T-helper 2 cell (primary cell): ENCODE measurements around the gene TRIM14.
"Not testable (repeated sequence)": the region's sequence is repeated elsewhere in the genome, so short reads cannot be mapped to it uniquely, and the experiment has no call there.

Experiments used
- DNase-seq, 5 experiments: peaks; one replicate each; pipeline versions ENCODE4 v3.0.0 to v3.0.0-alpha.2; 2012 to 2022

TRIM14 gene

DNA sequence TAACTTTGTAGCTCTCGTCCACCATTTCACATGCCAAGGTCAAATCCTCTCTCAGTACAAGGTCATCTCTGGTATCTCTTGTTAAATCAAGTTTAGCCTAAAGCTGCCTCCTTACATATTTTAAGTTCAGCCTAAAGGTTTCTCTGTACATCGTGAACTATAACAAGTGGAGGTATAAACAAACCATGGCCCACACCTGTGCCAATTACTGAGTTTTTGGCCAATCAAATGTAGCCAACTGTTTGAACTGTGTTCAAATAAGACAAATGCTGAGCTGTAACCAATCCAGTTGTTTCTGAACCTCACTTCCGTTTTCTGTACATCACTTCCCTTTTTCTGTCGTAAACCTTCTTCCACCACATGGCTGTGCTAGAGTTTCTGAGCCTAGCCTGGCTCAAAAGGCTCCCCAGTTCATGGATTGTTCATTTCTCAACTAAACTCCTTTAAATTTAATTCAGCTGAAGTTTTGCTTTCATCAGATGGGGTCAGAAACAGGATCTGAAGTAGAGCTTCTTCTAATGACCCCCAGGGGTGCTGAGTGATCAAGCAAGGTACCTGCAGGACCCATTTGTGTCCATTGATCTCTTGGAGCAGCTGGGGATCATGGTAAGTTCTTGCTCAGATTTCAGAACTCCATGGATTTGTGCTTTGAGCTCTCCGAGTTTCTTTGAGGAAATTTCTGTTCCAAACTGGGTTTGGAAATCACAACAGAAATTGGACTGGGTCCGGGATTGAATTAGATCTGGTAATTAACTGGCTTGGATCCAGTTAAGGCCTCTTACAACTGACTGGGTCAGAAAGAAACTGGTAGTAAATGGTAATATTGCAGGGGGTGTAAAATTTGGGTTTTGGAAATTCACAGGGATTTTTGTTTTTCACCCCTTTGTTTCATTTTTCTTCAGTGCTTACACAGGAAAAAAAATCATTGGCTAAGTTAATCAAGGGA, 73.5 kb downstream of the TRIM14 start:
- DNase-seq = peak in 2 of 5 experiments; percentile 57 to 85

DNA sequence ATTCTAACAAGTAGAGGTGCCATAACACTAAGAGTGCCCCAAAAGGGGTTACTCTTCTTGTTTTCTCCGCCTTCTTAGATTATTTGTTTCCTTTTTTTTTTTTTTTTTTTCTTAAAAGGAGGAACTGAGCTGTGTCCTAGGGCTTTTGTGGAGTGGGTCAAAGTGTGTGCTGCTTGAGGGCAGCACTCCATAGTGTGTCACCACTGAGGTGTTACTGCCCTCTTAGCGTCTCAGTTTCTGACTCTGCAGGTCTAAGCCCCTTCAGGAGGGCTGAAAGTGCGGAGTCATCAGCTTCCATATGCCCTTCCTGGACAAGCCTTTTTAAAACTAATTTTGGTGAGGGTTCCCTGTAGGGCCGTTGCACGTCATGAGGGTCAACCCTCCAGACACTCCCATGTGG, 75.1 kb downstream of the TRIM14 start:
- DNase-seq = no peak

DNA sequence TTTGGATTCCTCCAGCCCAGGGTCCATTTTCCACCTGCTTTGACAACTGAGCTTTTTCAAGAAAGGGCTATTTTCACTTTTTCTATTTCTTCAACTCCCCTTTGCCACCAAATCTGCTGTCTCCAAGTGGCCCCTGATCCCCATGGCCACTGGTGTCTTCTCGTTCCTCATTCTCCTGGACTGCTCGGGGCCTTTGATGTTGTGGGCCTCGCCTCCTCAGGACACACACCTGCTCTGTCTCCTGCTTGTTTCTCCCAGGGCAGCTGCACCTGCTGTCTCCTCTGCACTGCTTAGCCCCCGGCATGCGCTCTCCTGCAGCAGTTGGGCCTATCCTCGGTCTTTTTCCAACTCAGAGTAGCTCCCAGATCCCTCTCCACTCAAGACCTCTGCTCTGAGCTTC, 78.8 kb downstream of the TRIM14 start:
- no peak for DNase-seq

DNA sequence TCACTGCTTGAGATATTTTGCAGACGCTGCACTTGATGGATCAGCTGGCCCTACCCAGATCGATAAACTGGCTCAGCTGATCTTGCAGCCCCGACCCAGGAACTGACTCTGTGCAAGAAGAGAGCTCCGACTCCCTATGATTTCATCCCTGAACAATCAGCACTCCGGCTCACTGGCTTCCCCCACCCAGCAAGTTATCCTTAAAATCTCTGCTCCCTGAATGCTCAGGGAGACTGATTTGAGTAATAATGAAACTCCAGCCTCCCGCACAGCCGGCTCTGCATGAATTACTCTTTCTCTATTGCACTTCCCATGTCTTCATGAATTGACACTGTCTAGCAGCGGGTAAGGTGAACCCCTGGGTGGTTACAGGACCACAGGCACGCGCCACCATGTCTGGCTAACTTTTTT, 79.4 kb downstream of the TRIM14 start:
- DNase-seq = peak in 1 of 5 experiments; percentile 27

DNA sequence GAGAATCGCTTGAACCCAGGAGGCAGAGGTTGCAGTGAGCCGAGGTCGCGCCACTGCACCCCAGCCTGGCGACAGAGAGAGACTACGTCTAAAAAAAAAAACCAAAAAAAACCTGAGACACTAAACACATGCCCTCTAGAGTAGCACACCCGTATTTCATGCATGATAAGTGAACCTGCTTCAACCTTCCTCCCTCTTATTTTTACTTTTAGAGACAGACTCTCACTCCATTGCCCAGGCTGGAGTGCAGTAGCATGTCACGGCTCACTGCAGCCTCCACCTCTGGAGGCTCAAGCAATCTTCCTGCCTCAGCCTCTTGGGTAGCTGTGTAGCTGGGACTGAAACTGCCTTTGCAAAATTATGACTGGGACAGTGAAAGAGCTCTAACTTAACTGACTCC, 80.1 kb downstream of the TRIM14 start:
- DNase-seq = peak in 1 of 5 experiments; percentile 22

DNA sequence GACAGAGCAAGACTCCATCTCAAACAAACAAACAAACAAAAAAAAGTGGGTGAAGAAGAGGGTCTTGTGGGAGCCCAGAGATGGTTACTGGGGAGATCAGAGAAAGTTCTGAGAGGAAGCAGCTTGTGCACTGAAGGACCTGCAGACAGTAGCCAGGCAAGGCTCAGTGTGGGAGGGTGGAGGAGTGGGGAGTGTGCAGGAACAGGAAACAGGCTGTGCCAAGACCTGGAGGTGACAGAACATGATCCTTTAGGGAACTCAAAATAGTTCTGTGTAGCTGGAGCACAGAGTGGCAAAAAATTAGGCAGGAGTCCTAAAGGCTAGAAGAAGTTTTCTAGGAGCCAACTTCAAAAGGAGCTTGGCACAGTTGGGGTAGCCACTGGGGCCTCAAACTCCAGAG, 81.7 kb downstream of the TRIM14 start:
- no peak for DNase-seq

DNA sequence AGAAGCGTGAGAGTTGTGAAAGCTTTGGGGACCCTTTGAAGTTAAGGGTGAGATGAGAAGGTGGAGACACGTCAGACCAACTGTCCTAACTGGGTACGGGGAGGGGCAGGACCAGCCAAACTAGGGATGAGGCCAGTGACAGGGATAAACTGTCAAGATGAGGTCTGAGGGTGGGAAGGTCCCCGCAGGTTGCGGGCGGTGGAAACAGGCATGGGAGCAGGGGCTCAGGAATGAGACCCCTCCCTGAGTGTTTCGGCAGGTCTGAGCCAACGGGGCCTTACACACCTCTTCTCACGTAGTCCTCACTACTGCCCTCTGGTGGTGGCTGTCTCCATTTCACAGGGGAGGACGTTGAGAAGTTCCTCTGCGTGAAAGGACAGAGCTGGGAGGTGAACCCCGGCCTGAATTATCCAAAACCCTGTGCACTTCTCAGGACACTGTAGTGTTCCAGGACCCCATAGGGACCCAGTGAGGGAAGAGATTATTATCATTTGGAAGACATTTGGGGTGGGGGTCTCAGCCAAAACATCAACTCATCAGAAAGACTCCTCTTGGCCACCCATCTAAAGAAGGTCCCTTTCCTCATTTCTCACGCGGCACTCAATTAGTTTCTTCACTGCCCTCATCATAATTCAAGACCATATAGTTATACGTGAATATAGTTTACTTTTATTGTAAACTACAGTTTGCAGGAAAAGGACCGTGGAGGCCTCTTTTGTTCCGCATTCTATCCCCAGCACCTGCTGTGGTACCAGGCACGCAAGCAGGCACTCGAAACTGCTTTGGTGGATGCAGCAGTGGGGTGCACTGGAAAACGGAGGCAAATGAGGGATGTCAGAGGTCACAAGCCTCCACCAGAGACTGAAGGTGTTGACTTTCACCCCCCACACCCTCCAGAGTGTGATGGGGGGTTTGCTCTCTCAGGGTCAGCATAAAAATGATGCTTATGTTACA, 84.2 kb downstream of the TRIM14 start:
- DNase-seq = peak; percentile 66 to 86 (median 84)

DNA sequence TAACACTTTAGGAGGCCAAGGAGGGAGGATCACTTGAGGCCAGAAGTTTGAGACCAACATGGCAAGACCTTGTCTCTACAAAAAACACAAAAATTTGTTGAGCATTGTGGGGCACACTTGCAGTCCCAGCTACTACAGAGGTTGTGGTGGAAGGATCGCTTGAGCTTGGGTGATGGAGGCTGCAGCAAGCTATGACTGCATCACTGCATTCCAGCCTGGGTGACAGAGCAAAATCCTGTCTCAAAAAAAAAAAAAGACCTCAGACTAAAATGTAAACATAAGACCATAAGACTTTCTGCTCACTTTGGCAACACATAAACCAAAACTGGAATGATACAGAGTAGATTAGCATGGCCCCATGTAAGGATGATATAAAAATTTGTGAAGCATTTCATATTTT, 87.1 kb downstream of the TRIM14 start:
- no peak for DNase-seq

DNA sequence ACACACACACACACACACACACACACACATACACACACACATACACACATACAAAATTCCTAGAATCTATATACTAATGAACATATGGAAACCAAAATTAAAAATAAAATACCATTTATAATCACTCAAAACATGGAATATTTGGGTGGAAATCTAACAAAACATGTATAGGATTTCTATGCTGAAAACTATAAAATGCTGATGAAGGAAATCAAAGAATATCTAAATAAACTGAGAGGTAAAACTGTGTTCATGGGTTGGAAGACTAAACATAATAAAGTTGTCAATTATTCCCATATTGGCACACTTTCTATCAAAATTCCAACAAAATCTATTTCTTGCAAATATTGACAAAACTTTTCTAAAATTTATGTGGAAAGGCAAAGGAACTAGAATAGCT, 87.9 kb downstream of the TRIM14 start:
- DNase-seq = no peak

DNA sequence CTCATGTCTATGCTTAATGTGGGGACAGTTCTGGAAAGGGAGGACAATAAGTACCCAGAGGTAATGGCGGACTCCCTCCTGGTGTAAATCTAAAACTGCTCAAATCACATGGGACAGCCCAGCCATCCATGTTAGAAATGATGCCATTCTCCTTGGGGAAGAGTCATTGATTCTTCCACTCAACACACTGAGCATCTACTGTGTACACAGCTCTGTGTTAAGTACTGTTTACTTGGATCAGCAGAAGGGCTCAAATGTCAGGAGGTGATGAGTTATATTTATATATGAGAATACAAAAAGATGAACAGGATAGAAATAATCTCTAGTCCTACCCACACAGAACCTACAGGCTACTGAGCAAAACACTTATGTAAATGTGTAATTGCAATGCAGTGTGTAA, 94.3 kb downstream of the TRIM14 start:
- no peak for DNase-seq

DNA sequence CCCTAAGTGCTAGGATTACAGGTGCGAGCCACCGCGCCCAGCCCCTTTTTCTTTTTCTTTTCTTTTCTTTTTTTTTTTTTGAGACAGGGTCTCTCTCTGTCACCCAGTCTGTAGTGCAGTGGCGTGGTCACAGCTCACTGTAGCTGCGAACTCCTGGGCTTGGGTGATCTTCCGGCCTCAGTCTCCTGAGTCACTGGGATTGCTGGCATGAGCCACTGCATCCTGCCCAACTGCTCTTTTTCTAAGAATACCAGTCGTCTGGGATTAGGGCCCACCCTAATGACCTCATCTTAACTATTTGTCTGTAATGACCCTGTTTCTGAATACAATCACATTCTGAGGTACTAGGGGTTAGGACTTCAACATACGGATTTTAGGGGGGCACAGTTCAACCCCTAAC, 96.6 kb downstream of the TRIM14 start:
- no peak for DNase-seq

DNA sequence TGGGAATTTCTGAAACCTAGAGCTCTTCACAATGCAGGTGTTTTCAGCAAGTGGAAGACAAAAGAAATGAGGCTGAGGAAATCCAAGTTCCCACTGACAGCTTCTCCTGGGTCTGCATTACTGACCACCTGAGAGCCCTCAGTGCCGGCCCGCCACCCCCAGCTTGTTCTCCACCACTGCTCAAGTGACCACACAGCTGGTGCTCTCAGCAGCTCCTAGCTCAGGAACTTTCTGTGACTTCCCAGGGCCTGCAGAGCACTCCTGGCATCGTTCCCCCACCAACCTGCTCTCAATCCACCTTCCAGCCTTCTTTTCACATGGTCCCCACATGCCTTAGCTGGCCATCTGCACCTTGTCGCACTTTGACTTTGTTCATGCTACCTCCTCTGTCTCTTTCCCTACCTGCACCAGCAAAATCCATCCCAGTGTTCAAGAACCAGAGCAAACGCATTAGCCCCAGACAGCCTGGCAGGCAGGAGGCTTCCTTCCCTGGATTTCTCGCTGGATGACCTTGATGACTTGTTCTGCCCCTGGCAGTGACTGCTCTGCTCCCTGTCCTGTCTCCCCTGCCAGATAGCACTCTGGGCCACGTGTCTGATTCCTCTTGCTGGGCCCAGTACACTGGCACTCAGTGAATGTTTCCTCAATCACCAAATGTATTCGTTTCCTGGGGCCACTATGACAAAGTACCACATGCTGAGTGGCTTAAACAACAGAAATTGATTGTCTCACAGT, 97.5 kb downstream of the TRIM14 start:
- no peak for DNase-seq

DNA sequence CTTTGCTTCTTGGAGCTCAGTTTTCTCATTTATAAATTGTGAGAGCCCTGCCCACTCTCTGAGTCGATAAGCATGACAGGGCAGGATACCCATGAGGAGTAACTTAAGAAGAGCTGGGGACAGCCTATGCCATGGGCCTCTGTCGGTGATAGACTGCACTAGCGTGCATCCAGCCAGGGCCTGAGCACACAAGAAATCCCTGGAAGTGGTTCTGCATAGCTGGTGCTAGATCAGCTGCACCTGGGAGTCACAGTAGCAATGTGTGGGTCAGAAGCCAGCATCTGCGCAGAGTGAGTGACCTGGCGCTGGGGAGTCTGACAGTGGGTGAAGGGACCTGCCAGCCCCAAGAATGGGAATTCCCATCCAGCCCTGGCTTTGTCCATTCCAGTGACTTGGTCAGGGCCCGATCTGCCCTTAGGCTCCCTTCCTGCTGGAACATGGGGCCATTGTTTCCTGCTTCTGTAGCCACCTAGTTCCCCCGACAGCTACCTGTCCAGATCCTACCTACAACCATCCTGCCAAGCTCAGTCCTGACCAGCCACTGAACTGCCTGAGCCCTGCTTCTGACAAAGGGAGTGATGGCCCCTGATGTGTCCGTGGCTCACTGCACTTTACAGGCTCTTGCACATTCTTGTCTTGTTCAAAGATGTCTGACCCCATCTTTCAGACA, 98.4 kb downstream of the TRIM14 start:
- DNase-seq = no peak

DNA sequence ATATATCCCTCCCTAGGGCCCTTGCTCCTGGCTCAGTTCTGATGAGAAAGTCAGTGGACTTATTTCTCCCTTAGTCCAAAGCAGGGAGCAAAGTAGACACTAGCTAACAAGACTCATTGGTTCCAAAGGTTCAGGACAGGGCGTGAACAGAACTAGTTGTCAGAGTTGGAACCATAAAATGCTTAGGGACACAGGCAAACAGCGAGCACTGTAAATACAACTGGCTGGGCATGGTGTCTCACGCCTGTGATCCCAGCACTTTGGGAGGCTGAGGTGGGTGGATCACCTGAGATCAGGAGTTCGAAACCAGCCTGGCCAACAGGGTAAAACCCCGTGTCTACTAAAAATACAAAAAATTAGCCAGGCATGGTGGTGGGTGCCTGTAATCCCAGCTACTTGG, 99.2 kb downstream of the TRIM14 start:
- not testable (repeated sequence) for DNase-seq
